Thyroid gland (tissue), 4 donors: ENCODE results near the gene SLCO6A1. TPM values are rescaled to one million over a fixed set of nuclear protein-coding genes. Genes with fewer than 3 reads are reported as not detected.

Experiments
- DNase-seq, 2 donors: peaks; one replicate each; pipeline ENCODE4 v3.0.0-alpha.2; 2019
- H3K27ac ChIP-seq, 3 donors: fragments of 200-600 bp; sonication (generic); 1 replicate in 2 of 3; 2 replicates in 1 of 3; pipeline ENCODE4 v1.5.1; 2016 to 2019; ENCODE audit warnings: mild to moderate bottlenecking in 1 of 3, moderate library complexity in 1 of 3
- H3K27me3 ChIP-seq: fragments of 200-600 bp; sonication (generic); one replicate; pipeline ENCODE4 v1.5.1; 2019
- H3K36me3 ChIP-seq, 2 donors: fragments of 200-600 bp; sonication (generic); one replicate each; pipeline ENCODE4 v1.5.1; 2016 to 2019
- H3K4me1 ChIP-seq, 2 donors: fragments of 200-600 bp; sonication (generic); one replicate each; pipeline ENCODE4 v1.5.1; 2017 to 2019
- H3K4me3 ChIP-seq, 3 donors: fragments of 200-600 bp; sonication (generic); replicated peaks in 1 of 3; 1 replicate in 2 of 3; 2 replicates in 1 of 3; pipeline ENCODE4 v1.5.1; 2016; ENCODE audit warnings: mild to moderate bottlenecking in 1 of 3
- H3K9me3 ChIP-seq: fragments of 200-600 bp; sonication (generic); one replicate; pipeline ENCODE4 v1.5.1; 2017
- POLR2A ChIP-seq, 2 donors: fragments of 450-650 bp; IDR thresholded peaks; one replicate each; pipeline ENCODE4 v1.6.1; 2017; ENCODE audit warnings: antibody characterized with exemption in 2 of 2, mild to moderate bottlenecking in 2 of 2, moderate library complexity in 1 of 2
- WGBS, 2 donors: methylation state at CpG; one replicate each; pipeline ENCODE4 v1.1.5; 2017; 5-methylcytosine and 5-hydroxymethylcytosine counted together
- intact Hi-C: fragments of 100-400 bp; cut with DNase I; formaldehyde crosslinking; loops from one replicate; pipeline ENCODE4 v1.15.1; 2023
- total RNA-seq, 4 donors: library from RNA; depleted of rRNA; stranded (reverse); fragments of >200 nt; gene quantifications; one replicate each; pipeline ENCODE4 v1.2.3, GENCODE V29; 2016
- TF ChIP-seq, protein P1 (sequence below), 6 experiments: fragments of 200-600 bp in 3 of 6; fragments of 450-650 bp in 3 of 6; sonication (generic) in 3 of 6; IDR thresholded peaks; one replicate each; pipeline ENCODE4 v1.5.1; 2016 to 2019; ENCODE audit warnings: antibody characterized with exemption in 6 of 6, mild to moderate bottlenecking in 2 of 6, inconsistent platforms in 1 of 6, moderate library complexity in 1 of 6

The SLCO6A1 gene
- total RNA-seq, 4 donors from 2014 or later: not detected

DNA sequence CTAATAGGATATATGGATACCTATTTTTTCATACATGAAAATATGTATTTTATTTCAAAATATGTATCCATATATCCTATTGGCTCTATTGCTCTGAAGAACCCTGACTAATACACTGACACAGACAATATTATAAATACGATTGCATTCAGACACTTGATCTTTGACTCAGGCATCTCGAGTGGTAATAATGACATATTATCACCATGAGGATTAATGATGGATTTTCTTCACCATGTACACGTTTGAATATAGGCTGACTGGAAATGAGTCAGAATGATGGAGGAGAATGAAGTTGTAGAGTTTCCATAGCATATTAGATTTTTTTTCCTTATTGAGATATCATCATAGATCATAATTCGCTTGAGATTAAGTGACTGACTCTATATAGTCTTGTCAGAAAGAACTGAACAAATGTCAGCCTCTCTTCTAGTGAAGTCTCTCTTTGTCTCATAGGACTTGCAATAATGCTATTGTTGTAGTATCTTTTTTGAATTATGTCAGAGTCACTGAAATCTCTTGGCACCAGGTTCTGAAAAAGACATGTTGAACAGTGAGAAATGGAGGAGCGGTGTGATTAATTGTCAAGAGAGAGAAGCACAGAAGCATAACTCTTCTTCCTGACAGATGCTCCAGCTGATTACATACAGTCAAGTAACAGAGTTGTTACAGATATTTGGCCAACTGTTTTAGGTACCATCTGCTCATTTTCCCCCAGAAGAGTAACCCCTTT lies 41.4 kb upstream of the SLCO6A1 start:
- Histone ChIP-seq H3K27ac (no peak overlapping the region), H3K9me3 (no peaks in the 10 kb centered on the region), H3K27me3 (no peaks in the 10 kb centered on the region), H3K4me3 (no peak overlapping the region), H3K36me3 (no peaks in the 10 kb centered on the region), H3K4me1 (no peaks in the 10 kb centered on the region)
- intact Hi-C loops: no loop called here
- DNase-seq: no peak
- no peak for TF ChIP-seq POLR2A (IDR thresholded peaks at IDR 0.05)
- TF ChIP-seq, protein P1, sequence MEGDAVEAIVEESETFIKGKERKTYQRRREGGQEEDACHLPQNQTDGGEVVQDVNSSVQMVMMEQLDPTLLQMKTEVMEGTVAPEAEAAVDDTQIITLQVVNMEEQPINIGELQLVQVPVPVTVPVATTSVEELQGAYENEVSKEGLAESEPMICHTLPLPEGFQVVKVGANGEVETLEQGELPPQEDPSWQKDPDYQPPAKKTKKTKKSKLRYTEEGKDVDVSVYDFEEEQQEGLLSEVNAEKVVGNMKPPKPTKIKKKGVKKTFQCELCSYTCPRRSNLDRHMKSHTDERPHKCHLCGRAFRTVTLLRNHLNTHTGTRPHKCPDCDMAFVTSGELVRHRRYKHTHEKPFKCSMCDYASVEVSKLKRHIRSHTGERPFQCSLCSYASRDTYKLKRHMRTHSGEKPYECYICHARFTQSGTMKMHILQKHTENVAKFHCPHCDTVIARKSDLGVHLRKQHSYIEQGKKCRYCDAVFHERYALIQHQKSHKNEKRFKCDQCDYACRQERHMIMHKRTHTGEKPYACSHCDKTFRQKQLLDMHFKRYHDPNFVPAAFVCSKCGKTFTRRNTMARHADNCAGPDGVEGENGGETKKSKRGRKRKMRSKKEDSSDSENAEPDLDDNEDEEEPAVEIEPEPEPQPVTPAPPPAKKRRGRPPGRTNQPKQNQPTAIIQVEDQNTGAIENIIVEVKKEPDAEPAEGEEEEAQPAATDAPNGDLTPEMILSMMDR (IDR thresholded peaks at IDR 0.05): no peak
- 89 to 92% methylated on average over 5 of the region's 5 CpGs for WGBS, 2 donors

DNA sequence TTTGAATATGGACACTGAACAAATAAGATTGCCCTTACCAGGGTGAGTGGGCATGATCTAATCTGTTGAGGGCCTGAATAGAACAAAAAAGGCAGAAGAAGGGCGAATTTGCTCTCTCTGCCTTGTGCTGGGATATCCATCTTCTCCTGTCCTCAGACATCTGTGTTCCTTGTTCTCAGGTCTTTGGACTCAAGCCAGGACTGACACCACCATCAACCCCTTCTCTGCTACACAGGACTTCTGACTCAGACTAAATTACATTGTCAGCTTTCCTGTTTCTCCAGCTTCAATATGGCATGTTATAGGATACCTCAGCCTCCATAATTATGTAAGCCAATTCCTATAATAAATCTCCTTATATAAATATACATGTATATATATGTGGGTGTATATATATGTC lies 40.8 kb upstream of the SLCO6A1 start:
- Histone ChIP-seq H3K4me3 (no peak overlapping the region), H3K27ac (no peak overlapping the region), H3K27me3 (no peaks in the 10 kb centered on the region), H3K9me3 (no peaks in the 10 kb centered on the region), H3K36me3 (no peaks in the 10 kb centered on the region), H3K4me1 (no peaks in the 10 kb centered on the region)
- no peak for DNase-seq
- intact Hi-C loops: no loop called here
- WGBS, 2 donors: 83 to 95% methylated on average over 1 of the region's 1 CpG
- TF ChIP-seq POLR2A (IDR thresholded peaks at IDR 0.05): no peak
- TF ChIP-seq, protein P1 (IDR thresholded peaks at IDR 0.05): no peak

DNA sequence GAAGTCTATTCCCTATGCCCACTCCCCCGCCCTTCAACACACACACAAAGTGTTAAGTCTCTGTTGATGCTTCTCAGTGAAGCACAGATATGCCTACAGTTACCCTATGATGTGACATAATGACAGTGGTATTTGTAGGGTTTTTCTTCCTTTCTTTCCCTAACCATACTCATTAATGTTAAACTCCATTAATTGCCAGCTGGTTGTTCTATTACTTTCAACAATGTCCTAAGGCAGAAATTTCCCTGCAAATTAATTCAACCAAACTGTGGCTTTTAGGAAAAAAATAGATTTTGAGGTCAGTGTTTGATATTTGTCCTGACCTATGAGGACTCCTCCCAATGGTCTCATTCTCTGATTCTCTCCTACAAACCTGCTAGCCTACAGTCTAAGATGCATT lies 38.2 kb upstream of the SLCO6A1 start:
- no peak for DNase-seq
- no peaks in the 10 kb centered on the region for H3K4me1 ChIP-seq
- 76 to 94% methylated on average over 1 of the region's 1 CpG for WGBS, 2 donors
- intact Hi-C loops: no loop called here
- H3K9me3 ChIP-seq: no peaks in the 10 kb centered on the region
- H3K27ac ChIP-seq: no peak overlapping the region
- no peaks in the 10 kb centered on the region for H3K27me3 ChIP-seq
- no peak overlapping the region for H3K4me3 ChIP-seq
- no peak for TF ChIP-seq POLR2A (IDR thresholded peaks at IDR 0.05)
- TF ChIP-seq, protein P1 (IDR thresholded peaks at IDR 0.05): no peak
- H3K36me3 ChIP-seq: no peaks in the 10 kb centered on the region

DNA sequence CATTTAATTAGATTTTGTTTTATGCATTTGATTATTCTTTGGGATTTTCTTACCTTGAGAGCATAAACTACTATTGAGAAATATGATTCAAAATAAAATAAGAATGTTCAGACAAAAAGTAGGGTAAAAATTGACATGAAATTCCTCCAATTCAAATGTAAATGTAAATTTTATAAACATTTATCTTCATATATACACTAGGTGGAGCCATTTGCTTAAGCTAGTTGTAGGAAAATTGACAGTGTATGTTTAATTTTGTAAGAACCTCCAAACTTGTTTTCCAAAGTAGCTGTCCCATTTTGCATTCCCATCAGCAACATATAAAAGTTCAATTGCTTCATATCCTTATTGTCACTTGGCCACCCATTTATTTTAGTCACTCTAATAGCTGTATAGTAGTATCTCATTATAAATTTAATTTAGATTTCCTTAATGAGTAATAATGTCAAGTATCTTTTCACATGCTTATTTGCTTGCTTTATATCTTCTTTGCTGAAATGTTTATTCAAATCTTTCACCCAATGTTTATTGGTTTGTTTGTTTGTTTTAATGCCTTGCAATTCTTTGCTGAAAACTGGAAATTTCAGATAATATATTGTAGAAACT lies 37.6 kb upstream of the SLCO6A1 start:
- no peaks in the 10 kb centered on the region for H3K9me3 ChIP-seq
- no peaks in the 10 kb centered on the region for H3K4me1 ChIP-seq
- intact Hi-C loops: no loop called here
- no peaks in the 10 kb centered on the region for H3K27me3 ChIP-seq
- no peak overlapping the region for H3K4me3 ChIP-seq
- TF ChIP-seq, protein P1 (IDR thresholded peaks at IDR 0.05): peak in 3 of 6 experiments; percentile 36 to 51 (median 38)
- no peak for TF ChIP-seq POLR2A (IDR thresholded peaks at IDR 0.05)
- no peak for DNase-seq
- H3K27ac ChIP-seq: no peak overlapping the region
- H3K36me3 ChIP-seq: no peaks in the 10 kb centered on the region

DNA sequence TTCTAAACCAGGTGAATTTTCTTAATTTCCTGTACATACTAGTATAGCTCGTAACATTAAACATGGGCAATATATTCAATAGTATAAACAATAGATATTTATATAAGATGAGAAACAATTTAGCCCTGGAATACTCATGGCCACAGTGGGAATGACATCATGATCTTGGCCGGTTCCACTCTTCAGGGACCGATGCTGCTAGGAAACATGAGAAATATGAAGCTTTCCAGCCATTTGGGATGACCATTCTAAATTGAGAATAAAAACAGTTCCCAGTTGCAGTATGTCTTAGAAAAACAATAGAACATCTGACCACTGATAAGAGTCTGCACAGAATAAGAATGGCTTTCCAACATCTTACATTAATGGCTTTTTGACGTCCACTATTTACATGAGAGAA lies 33.3 kb upstream of the SLCO6A1 start:
- 62 to 66% methylated on average over 4 of the region's 4 CpGs for WGBS, 2 donors

More for the DNA sequence above, 33.3 kb upstream of the SLCO6A1 start:
- Histone ChIP-seq H3K4me3 (no peak overlapping the region), H3K27me3 (no peaks in the 10 kb centered on the region), H3K36me3 (no peaks in the 10 kb centered on the region), H3K4me1 (no peaks in the 10 kb centered on the region), H3K27ac (no peak overlapping the region), H3K9me3 (no peaks in the 10 kb centered on the region)
- TF ChIP-seq, protein P1 (IDR thresholded peaks at IDR 0.05): no peak
- no peak for TF ChIP-seq POLR2A (IDR thresholded peaks at IDR 0.05)
- intact Hi-C loops: no loop called here
- DNase-seq: no peak
